HCT116 (cell line): ENCODE measurements around the gene TMPRSS7. TPM values are rescaled to one million over a fixed set of nuclear protein-coding genes. Genes with fewer than 3 reads are reported as not detected.

Experiments used
- ATAC-seq: fragments of 200-7000 bp; cut with Tn5 transposase; 2 replicates; pipeline ENCODE4 v1.9.1; 2020; ENCODE audit warnings: mild to moderate bottlenecking, moderate library complexity
- BruUV-seq: library from RNA; stranded (reverse); fragments of 400-500 nt; replicated peaks from 2 replicates; lab custom pipeline; 2021; lab: Mats Ljungman, UMichigan
- CTCF ChIA-PET: fragments of 300-600 bp; sonication (Branson Sonifier 250); formaldehyde crosslinking; loops from one replicate; lab custom pipeline; 2021; ENCODE audit warnings: antibody characterized with exemption; lab: Charles Lee
- POLR2A ChIA-PET: fragments of 300-600, 350-600 bp; sonication (Branson Sonifier 250); formaldehyde crosslinking; loops from one replicate; lab custom pipeline; 2021; ENCODE audit warnings: antibody characterized with exemption; lab: Charles Lee
- RAD21 ChIA-PET, 2 experiments: fragments of 300-600 bp; sonication (Branson Sonifier 250); formaldehyde crosslinking; loops; one replicate each; lab custom pipeline; 2023; ENCODE audit warnings: low total read pairs in 2 of 2; ENCODE audit not compliant: uncharacterized antibody in 2 of 2, unreplicated experiment in 2 of 2, low non-redundant PET in 1 of 2; lab: Charles Lee
- DNase-seq: peaks from one replicate; pipeline ENCODE4 v3.0.0-alpha.2; 2010; ENCODE audit warnings: low read depth, low spot score
- H2AFZ ChIP-seq: fragments of 200-600 bp; shearing (Covaris generic), sonication (generic); 2 replicates; pipeline ENCODE4 v1.6.1; 2017; ENCODE audit warnings: low read depth, mixed run types, mixed read lengths, antibody characterized with exemption, low read length; ENCODE audit not compliant: poor library complexity, severe bottlenecking
- H3K27ac ChIP-seq: 2 replicates; pipeline ENCODE4 v1.5.1; 2012; ENCODE audit warnings: low read depth, low read length
- H3K27me3 ChIP-seq: fragments of 200-600 bp; sonication (generic); 2 replicates; pipeline ENCODE4 v1.6.1; 2016; ENCODE audit warnings: mixed run types, low read length, mixed read lengths; ENCODE audit not compliant: insufficient read depth
- H3K36me3 ChIP-seq, 2 experiments: fragments of 200-500 bp in 1 of 2; fragments of 200-600 bp in 1 of 2; sonication (Bioruptor generic) in 1 of 2; sonication (generic) in 1 of 2; 2 replicates each; pipeline versions ENCODE4 v1.5.1 to v1.6.1; 2014 to 2016; ENCODE audit warnings: low read length in 2 of 2, inconsistent platforms in 1 of 2, mixed read lengths in 1 of 2, mixed run types in 1 of 2; ENCODE audit not compliant: insufficient read depth in 2 of 2, control insufficient read depth in 1 of 2
- H3K4me1 ChIP-seq, 2 experiments: fragments of 200-600 bp in 1 of 2; sonication (generic) in 1 of 2; 2 replicates each; pipeline versions ENCODE4 v1.5.1 to v1.6.1; 2012 to 2017; ENCODE audit warnings: low read length in 2 of 2, inconsistent platforms in 1 of 2, mild to moderate bottlenecking in 1 of 2, mixed read lengths in 1 of 2, mixed run types in 1 of 2, moderate library complexity in 1 of 2; ENCODE audit not compliant: insufficient read depth in 2 of 2, control insufficient read depth in 1 of 2
- H3K4me2 ChIP-seq: fragments of 200-600 bp; sonication (generic); 2 replicates; pipeline ENCODE4 v1.6.1; 2017; ENCODE audit warnings: mixed run types, low read length, mixed read lengths
- H3K4me3 ChIP-seq, 2 experiments: fragments of 200-600 bp in 1 of 2; sonication (generic) in 1 of 2; replicated peaks in 1 of 2; 2 replicates each; pipeline ENCODE4 v1.5.1; 2011 to 2016; ENCODE audit warnings: low read length in 2 of 2, control low read depth in 1 of 2, low read depth in 1 of 2, mild to moderate bottlenecking in 1 of 2, mixed read lengths in 1 of 2, mixed run types in 1 of 2
- H3K79me2 ChIP-seq: fragments of 200-600 bp; sonication (generic); 2 replicates; pipeline ENCODE4 v1.6.1; 2017; ENCODE audit warnings: mild to moderate bottlenecking, mixed run types, low read length, moderate library complexity, mixed read lengths; ENCODE audit not compliant: insufficient read depth
- H3K9ac ChIP-seq: fragments of 200-600 bp; sonication (generic); 2 replicates; pipeline ENCODE4 v1.6.1; 2016; ENCODE audit warnings: low read length, mixed read lengths
- H3K9me2 ChIP-seq: fragments of 200-600 bp; sonication (generic), shearing (Covaris generic); 2 replicates; pipeline ENCODE4 v1.6.1; 2017; ENCODE audit warnings: mixed run types, mild to moderate bottlenecking, moderate library complexity; ENCODE audit not compliant: insufficient read depth
- H3K9me3 ChIP-seq, 2 experiments: fragments of 200-500 bp in 1 of 2; fragments of 200-600 bp in 1 of 2; sonication (Bioruptor generic) in 1 of 2; sonication (generic) in 1 of 2; 2 replicates each; pipeline ENCODE4 v1.6.1; 2014 to 2017; ENCODE audit warnings: low read length in 2 of 2, mixed read lengths in 2 of 2, inconsistent platforms in 1 of 2, low read depth in 1 of 2, mild to moderate bottlenecking in 1 of 2, mixed run types in 1 of 2, moderate library complexity in 1 of 2; ENCODE audit not compliant: control insufficient read depth in 1 of 2, insufficient read depth in 1 of 2
- H4K20me1 ChIP-seq: fragments of 200-600 bp; sonication (generic), shearing (Covaris generic); 2 replicates; pipeline ENCODE4 v1.6.1; 2017; ENCODE audit warnings: mixed run types, mild to moderate bottlenecking, moderate library complexity; ENCODE audit not compliant: insufficient read depth
- CBX3 ChIP-seq: IDR thresholded peaks from 2 replicates; pipeline ENCODE4 v1.6.1; 2012; ENCODE audit warnings: low read depth
- CEBPB ChIP-seq: IDR thresholded peaks from 2 replicates; pipeline ENCODE4 v1.6.1; 2012; ENCODE audit warnings: low read depth
- EZH2phosphoT487 ChIP-seq: fragments of 200-600 bp; IDR thresholded peaks from 2 replicates; pipeline ENCODE4 v1.6.1; 2018; ENCODE audit warnings: antibody characterized with exemption, borderline replicate concordance
- FOSL1 ChIP-seq: IDR thresholded peaks from 2 replicates; pipeline ENCODE4 v1.6.1; 2012; ENCODE audit warnings: low read depth
- JUND ChIP-seq: IDR thresholded peaks from 2 replicates; pipeline ENCODE4 v1.6.1; 2012
- POLR2AphosphoS5 ChIP-seq: IDR thresholded peaks from 2 replicates; pipeline ENCODE4 v1.6.1; 2011; ENCODE audit warnings: mild to moderate bottlenecking, low read depth, low read length, moderate library complexity
- RAD21 ChIP-seq: IDR thresholded peaks from 2 replicates; pipeline ENCODE4 v1.6.1; 2012; ENCODE audit warnings: low read depth, mild to moderate bottlenecking
- REST ChIP-seq: IDR thresholded peaks from 2 replicates; pipeline ENCODE4 v1.6.1; 2012; ENCODE audit warnings: low read depth
- SP1 ChIP-seq: IDR thresholded peaks from 2 replicates; pipeline ENCODE4 v1.6.1; 2012; ENCODE audit warnings: low read depth
- SRF ChIP-seq: IDR thresholded peaks from 2 replicates; pipeline ENCODE4 v1.6.1; 2012; ENCODE audit warnings: low read depth
- TCF7L2 ChIP-seq: IDR thresholded peaks from 2 replicates; pipeline ENCODE4 v1.7.0; 2011; ENCODE audit warnings: borderline replicate concordance, inconsistent platforms; ENCODE audit not compliant: insufficient read depth, insufficient read length; ENCODE audit errors: extremely low read depth
- ZFX ChIP-seq: fragments of 450-650 bp; IDR thresholded peaks from 2 replicates; pipeline ENCODE4 v1.6.1; 2017
- ZNF274 ChIP-seq: fragments of 200-500 bp; sonication (Bioruptor generic); IDR thresholded peaks from 2 replicates; pipeline ENCODE4 v1.6.1; 2014; ENCODE audit warnings: mild to moderate bottlenecking, low read depth, low read length, inconsistent platforms
- intact Hi-C: fragments of 100-400 bp; cut with micrococcal nuclease; formaldehyde crosslinking; loops from 2 replicates; pipeline ENCODE4 v1.10.0; 2022
- total RNA-seq: library from RNA; stranded (reverse); gene quantifications from one replicate; pipeline ENCODE4 v1.2.1, GENCODE V29; 2021; ENCODE audit not compliant: unreplicated experiment

The TMPRSS7 gene
- total RNA-seq, 1 experiment from 2014 or later = not detected

GRCh38 chr3:112047264-112047663 lies 12.7 kb downstream of the TMPRSS7 start (continued):
- no peak for TF ChIP-seq REST

- ATAC-seq (no peak), DNase-seq (no peak)
- no peak overlapping the region for H2AFZ ChIP-seq
Measured at GRCh38 chr3:112048911-112049310, 14.4 kb downstream of the TMPRSS7 start.

More at GRCh38 chr3:112048911-112049310, 14.4 kb downstream of the TMPRSS7 start:
- H3K9ac ChIP-seq = no peak overlapping the region
- no peaks in the 10 kb centered on the region for H3K79me2 ChIP-seq
- no peak overlapping the region for H3K4me3 ChIP-seq
- no peaks in the 10 kb centered on the region for H3K36me3 ChIP-seq
- intact Hi-C loops = no loop called here
- no peaks in the 10 kb centered on the region for H3K9me2 ChIP-seq
- POLR2A ChIA-PET = interaction anchor here (1.3 kb wide), 1 partner anchor 176 kb away, joined by 3 read pairs; no protein-coding TSS in a partner anchor
- BruUV-seq = no TSS peak
- TF ChIP-seq POLR2AphosphoS5 (no peak), SP1 (no peak), CEBPB (no peak), ZNF274 (no peak), ZFX (no peak), EZH2phosphoT487 (no peak), TCF7L2 (no peak), RAD21 (no peak), SRF (no peak), CBX3 (no peak), FOSL1 (no peak), JUND (no peak)
- RAD21 ChIA-PET = no interaction called here
- no peaks in the 10 kb centered on the region for H3K9me3 ChIP-seq
- H3K4me1 ChIP-seq = peaks cover 0 to 16% of the 10 kb centered on the region in 2 experiments; a peak in 2 of 4 replicates
- CTCF ChIA-PET = no interaction called here
- H3K27me3 ChIP-seq = no peaks in the 10 kb centered on the region
- no peaks in the 10 kb centered on the region for H4K20me1 ChIP-seq
- no peak overlapping the region for H3K4me2 ChIP-seq
- H3K27ac ChIP-seq = no peak overlapping the region
